Activated CD4-positive, alpha-beta memory T cell treated with anti-CD3 and anti-CD28 coated beads, Interleukin-2, amount 10 ng/mL, durations not matched to agents 7 days and 5 days (primary cell): ENCODE results near the gene RAD51B. TPM values are rescaled to one million over a fixed set of nuclear protein-coding genes. Genes with fewer than 3 reads are reported as not detected.

ENCODE experiments used
- CTCF ChIA-PET: fragments of 350-600 bp; sonication (Branson Sonifier 250); formaldehyde crosslinking; loops from one replicate; lab custom pipeline; 2021; ENCODE audit warnings: antibody characterized with exemption, inconsistent platforms; lab: Charles Lee
- POLR2A ChIA-PET: fragments of 350-600 bp; sonication (Branson Sonifier 250); formaldehyde crosslinking; loops from one replicate; lab custom pipeline; 2021; ENCODE audit warnings: antibody characterized with exemption; lab: Charles Lee
- DNase-seq: peaks from one replicate; pipeline ENCODE4 v3.0.0-alpha.2; 2020
- H3K27ac Mint-ChIP-seq: one replicate; pipeline ENCODE4 v1.8.0; 2021; ENCODE audit warnings: mild to moderate bottlenecking, mixed read lengths
- H3K27me3 Mint-ChIP-seq: one replicate; pipeline ENCODE4 v1.8.0; 2021; ENCODE audit warnings: mixed read lengths
- H3K36me3 Mint-ChIP-seq: one replicate; pipeline ENCODE4 v1.8.0; 2021; ENCODE audit warnings: low read depth, mixed read lengths
- H3K4me1 Mint-ChIP-seq: one replicate; pipeline ENCODE4 v1.8.0; 2021; ENCODE audit warnings: mixed read lengths
- H3K4me3 Mint-ChIP-seq: one replicate; pipeline ENCODE4 v1.8.0; 2021; ENCODE audit warnings: mild to moderate bottlenecking, mixed read lengths
- H3K9me3 Mint-ChIP-seq: one replicate; pipeline ENCODE4 v1.8.0; 2021; ENCODE audit warnings: mixed read lengths
- total RNA-seq, 2 experiments: library from RNA; stranded (reverse); gene quantifications; one replicate each; pipeline ENCODE4 v1.2.3, GENCODE V29; 2021

Gene RAD51B
- total RNA-seq, 2 experiments from 2014 or later = 33.1 to 40.8 TPM

DNA sequence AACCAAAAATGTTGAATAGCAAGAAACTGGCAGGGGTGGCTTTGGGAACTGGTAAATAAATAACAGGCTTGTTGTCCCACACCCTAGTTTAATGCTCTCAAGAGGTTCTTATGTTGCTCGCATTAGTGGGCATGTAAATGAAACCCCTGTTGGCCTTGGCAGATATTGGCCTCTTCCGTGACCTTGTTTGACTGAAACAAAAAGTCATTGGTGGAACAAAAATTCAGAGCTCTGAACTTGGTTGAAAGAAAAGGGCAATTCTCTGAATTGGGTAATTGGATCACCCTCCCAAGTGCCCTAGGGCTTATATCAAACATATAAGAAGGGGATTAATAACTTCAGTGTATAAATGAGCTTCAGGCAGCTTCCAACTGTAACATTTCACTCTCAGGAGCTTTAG lies 547.1 kb downstream of the RAD51B start:
- no peak for DNase-seq
- H3K27me3 Mint-ChIP-seq = no peaks in the 10 kb centered on the region
- ChIA-PET CTCF (no interaction called here), POLR2A (no interaction called here)
- H3K36me3 Mint-ChIP-seq = no peaks in the 10 kb centered on the region
- H3K9me3 Mint-ChIP-seq = no peaks in the 10 kb centered on the region
- H3K4me1 Mint-ChIP-seq = peaks cover 26% of the 10 kb centered on the region
- H3K4me3 Mint-ChIP-seq = no peak overlapping the region
- no peak overlapping the region for H3K27ac Mint-ChIP-seq

DNA sequence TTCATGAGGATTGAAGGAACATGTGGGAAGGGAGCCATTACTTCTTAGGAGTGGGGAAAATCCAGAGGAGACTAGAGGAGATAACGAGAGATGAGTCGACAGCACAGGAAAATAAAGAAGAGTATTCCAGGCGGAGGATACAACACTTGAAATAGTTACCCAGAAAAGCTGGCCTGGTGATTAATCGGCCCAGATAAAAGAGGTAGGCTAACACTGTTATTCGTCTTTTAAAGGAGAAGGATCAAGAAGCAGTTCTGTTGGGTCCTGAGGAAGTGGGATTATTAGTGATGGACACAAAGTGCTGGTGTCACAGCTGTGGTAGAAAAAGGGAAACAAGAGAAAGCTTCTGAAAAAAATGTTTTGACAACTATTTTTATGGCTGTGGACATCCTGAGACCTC lies 548.0 kb downstream of the RAD51B start:
- Mint-ChIP-seq H3K4me3 (no peak overlapping the region), H3K27ac (no peak overlapping the region), H3K27me3 (no peaks in the 10 kb centered on the region), H3K9me3 (peaks cover 3% of the 10 kb centered on the region), H3K4me1 (peaks cover 26% of the 10 kb centered on the region), H3K36me3 (no peaks in the 10 kb centered on the region)
- POLR2A ChIA-PET = no interaction called here
- CTCF ChIA-PET = no interaction called here
- no peak for DNase-seq

DNA sequence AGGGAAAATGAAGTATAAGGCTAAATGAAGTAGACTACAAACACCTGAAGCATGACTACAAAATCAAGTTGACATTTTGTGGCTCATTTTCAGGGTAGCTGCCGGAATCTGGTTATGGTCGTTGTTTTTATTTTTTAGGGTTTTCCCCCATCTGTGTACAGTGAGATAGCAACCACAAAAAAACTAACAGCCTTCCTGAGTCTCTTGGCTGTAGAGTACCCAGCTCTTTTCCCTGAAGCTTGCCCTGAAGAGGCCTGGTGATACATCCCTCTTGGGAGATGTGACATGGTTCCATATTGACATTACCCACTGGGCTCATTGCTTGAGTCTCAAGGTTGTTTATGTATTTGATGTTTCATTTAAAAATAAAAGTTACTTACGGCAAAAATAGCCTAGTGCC lies 549.3 kb downstream of the RAD51B start:
- no peaks in the 10 kb centered on the region for H3K36me3 Mint-ChIP-seq
- H3K27me3 Mint-ChIP-seq = no peaks in the 10 kb centered on the region
- H3K4me3 Mint-ChIP-seq = no peak overlapping the region
- no peak for DNase-seq
- peaks cover 23% of the 10 kb centered on the region for H3K4me1 Mint-ChIP-seq
- ChIA-PET POLR2A (interaction anchor here (1.1 kb wide), 1 partner anchor 412 kb away, joined by 3 read pairs; no protein-coding TSS in a partner anchor), CTCF (no interaction called here)
- no peak overlapping the region for H3K27ac Mint-ChIP-seq
- peaks cover 5% of the 10 kb centered on the region for H3K9me3 Mint-ChIP-seq

DNA sequence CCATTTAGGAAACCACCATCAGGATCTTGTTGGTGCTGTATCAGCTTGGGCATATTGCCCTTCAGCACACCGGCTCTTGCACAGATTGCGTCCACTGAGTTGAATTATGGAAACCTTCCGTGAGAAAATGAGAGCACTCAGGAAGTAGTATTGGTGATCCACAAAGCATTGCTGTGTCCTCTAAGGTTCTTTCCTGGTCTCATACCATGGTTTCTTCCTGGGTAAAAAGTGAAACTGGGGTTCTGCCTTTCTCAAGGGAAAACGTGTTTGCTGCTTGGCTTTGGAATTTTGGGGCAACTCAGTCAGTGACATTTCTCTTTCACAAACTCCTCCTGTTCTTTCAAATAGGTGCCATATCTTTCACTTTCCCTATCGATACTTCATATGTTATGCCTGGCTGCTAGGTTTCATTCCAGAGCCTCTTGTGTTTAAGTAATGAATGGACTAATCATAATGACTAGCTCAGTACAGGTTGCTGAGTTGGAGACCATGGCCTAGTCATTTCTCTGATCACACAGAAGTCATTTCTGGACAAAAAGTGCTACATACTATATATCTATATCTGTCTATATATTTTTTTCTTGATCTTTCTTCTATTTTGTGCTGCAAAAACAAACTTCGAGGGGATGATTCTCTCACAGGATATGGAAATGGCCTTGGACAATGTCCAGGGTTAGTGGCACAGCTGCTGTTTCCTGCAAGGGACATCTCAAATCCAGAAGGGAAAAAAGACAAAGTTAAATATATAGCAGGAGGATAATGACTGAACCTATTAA lies 549.9 kb downstream of the RAD51B start:
- ChIA-PET CTCF (no interaction called here), POLR2A (no interaction called here)

DNA sequence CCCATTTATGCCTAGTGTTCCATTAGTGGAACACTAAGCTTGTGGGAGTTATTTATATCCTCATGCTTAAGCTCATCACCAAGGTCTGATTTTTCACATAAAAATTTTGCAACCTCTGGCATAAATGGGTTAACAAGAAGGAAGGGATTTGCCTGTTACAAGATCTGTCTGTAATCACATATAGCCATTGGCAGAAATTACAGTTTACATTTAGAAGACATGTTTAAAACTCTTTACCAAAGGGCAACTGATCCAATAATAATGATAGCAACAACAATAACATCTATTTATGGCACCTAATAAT lies 550.4 kb downstream of the RAD51B start:
- peaks cover 23% of the 10 kb centered on the region for H3K4me1 Mint-ChIP-seq
- H3K4me3 Mint-ChIP-seq = no peak overlapping the region
- no peak overlapping the region for H3K27ac Mint-ChIP-seq
- peaks cover 5% of the 10 kb centered on the region for H3K9me3 Mint-ChIP-seq
- H3K36me3 Mint-ChIP-seq = no peaks in the 10 kb centered on the region
- DNase-seq = no peak
- ChIA-PET POLR2A (no interaction called here), CTCF (no interaction called here)
- H3K27me3 Mint-ChIP-seq = no peaks in the 10 kb centered on the region

More for the DNA sequence above, 549.9 kb downstream of the RAD51B start:
- DNase-seq = no peak
- no peak overlapping the region for H3K27ac Mint-ChIP-seq
- peaks cover 23% of the 10 kb centered on the region for H3K4me1 Mint-ChIP-seq
- no peak overlapping the region for H3K4me3 Mint-ChIP-seq
- H3K36me3 Mint-ChIP-seq = no peaks in the 10 kb centered on the region
- H3K27me3 Mint-ChIP-seq = no peaks in the 10 kb centered on the region
- peaks cover 5% of the 10 kb centered on the region for H3K9me3 Mint-ChIP-seq

DNA sequence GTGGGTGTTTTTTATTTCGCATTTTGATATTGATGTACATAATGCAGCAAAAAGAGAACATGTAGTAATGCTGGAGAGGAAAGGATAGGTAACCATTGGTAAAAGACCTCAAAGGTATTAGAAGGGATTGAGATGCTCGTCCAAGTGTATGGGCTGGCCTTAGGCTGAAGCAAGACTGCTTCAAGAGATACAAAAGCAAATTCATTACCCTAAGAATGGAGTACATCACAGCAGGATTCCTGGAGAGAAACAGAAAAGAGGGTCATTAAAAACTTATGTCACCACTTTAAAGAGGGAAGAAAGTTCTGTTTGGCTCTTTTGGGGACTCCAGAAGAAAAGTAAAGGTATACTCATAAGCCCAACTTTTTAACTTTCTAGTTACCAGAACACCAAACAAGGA lies 552.8 kb downstream of the RAD51B start:
- POLR2A ChIA-PET = no interaction called here

DNA sequence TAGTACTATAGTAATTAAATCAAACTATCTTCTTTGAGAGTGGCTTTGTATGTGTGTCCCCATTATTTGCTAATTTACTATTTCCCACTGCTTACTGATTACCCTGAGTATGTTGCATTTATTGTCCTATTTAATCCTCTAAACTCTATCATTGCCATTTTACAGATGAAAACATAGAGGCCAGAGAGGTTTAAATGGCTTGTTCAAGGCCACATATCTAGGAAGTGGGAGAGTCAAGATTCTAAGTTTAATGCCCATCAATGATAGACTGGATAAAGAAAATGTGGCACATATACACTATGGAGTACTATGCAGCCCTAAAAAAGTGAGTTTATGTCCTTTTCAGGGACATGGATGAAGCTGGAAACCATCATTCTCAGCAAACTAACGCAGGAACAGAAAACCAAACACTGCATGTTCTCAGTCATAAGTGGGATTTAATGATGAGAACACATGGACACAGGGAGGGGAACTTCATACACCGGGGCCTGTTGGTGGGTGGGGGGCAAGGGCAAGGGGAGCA lies 553.6 kb downstream of the RAD51B start:
- ChIA-PET CTCF (no interaction called here), POLR2A (no interaction called here)
- no peaks in the 10 kb centered on the region for H3K27me3 Mint-ChIP-seq
- H3K27ac Mint-ChIP-seq = no peak overlapping the region
- H3K4me1 Mint-ChIP-seq = peaks cover 32% of the 10 kb centered on the region
- no peak overlapping the region for H3K4me3 Mint-ChIP-seq
- no peak for DNase-seq
- peaks cover 5% of the 10 kb centered on the region for H3K9me3 Mint-ChIP-seq
- no peaks in the 10 kb centered on the region for H3K36me3 Mint-ChIP-seq

More for the DNA sequence above, 552.8 kb downstream of the RAD51B start:
- no peaks in the 10 kb centered on the region for H3K27me3 Mint-ChIP-seq
- no peaks in the 10 kb centered on the region for H3K36me3 Mint-ChIP-seq
- no peak overlapping the region for H3K27ac Mint-ChIP-seq
- CTCF ChIA-PET = no interaction called here
- H3K4me3 Mint-ChIP-seq = no peak overlapping the region
- H3K4me1 Mint-ChIP-seq = peaks cover 29% of the 10 kb centered on the region
- H3K9me3 Mint-ChIP-seq = peaks cover 5% of the 10 kb centered on the region
- DNase-seq = no peak

DNA sequence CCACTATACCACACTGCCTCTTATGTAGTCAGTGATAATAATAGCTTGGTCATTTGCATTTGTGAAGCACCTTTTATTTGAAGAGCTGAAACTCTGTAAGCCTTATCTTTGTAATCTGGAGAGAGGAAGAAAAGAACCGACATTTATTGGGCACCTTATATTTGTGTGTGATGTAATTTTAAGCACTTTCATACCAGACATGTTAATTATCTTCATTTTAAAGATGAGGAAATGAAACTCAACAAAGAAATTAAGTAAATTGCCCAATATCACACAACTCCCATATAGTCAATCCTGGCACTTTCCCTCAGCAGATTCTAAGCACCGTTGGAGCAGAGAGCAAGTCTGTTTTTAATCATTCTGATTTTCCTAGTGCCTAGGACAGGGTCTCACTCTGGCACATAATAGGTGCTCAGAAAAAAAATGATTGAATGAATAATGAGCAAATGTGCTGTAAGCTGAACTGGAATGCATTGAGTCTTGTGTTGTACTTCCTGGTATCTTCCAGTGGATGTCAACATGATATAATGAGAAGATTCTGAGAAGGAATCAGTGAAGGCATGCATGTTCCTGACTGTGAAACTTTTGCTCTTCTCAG lies 554.4 kb downstream of the RAD51B start:
- Mint-ChIP-seq H3K27ac (no peak overlapping the region), H3K9me3 (peaks cover 5% of the 10 kb centered on the region), H3K36me3 (no peaks in the 10 kb centered on the region), H3K27me3 (no peaks in the 10 kb centered on the region), H3K4me3 (no peak overlapping the region), H3K4me1 (peaks cover 26% of the 10 kb centered on the region)
- CTCF ChIA-PET = interaction anchor here (0.5 kb wide), 1 partner anchor 66 kb away, joined by 3 read pairs; no protein-coding TSS in a partner anchor
- POLR2A ChIA-PET = interaction anchor here (2.2 kb wide), 1 partner anchor 31 kb away, joined by 5 read pairs; no protein-coding TSS in a partner anchor
- no peak for DNase-seq

DNA sequence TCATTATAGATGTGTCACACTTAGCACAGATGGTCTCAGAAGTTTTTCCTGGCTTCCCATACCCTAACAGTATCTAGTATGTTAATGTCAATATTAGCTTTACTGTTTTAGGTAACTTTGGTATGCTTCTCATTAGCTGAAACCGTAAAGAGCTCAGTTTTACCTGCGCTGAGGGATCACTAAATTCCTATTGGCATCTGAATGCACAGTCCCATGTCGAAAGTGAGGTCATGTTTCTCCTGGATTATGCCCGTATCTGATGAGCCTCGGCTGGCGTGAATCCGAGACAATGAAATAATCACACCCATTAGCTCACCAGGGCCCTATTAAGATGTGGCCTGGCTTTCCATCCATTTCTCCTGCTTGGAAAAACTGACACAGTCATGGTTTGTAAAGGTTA lies 555.1 kb downstream of the RAD51B start:
- Mint-ChIP-seq H3K36me3 (no peaks in the 10 kb centered on the region), H3K4me1 (peaks cover 23% of the 10 kb centered on the region), H3K27me3 (no peaks in the 10 kb centered on the region), H3K4me3 (no peak overlapping the region), H3K27ac (no peak overlapping the region), H3K9me3 (peaks cover 5% of the 10 kb centered on the region)
- CTCF ChIA-PET = no interaction called here
- POLR2A ChIA-PET = interaction anchor here (2.2 kb wide), 1 partner anchor 30 kb away, joined by 5 read pairs; no protein-coding TSS in a partner anchor
- no peak for DNase-seq

DNA sequence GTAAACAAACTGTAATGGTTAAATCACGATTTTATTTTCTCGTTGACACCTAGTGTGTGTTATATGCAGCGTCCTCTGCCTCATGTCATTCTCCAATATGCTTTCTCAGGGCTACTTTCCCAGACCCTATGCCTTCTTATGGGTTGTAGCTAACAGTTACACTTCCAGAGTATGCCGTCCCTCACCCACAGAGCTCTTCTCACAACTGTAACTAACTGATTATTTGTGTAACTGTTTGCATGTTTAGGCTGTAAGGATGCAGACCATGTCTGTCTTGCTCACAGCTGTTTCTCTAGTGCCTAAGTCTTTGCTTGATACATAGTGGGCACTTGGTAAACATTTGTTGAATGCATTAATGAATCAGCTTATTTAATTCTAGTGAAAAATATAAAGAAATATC lies 555.8 kb downstream of the RAD51B start:
- Mint-ChIP-seq H3K27me3 (no peaks in the 10 kb centered on the region), H3K27ac (no peak overlapping the region), H3K36me3 (no peaks in the 10 kb centered on the region), H3K4me1 (peaks cover 21% of the 10 kb centered on the region), H3K9me3 (peaks cover 5% of the 10 kb centered on the region), H3K4me3 (no peak overlapping the region)
- CTCF ChIA-PET = no interaction called here
- POLR2A ChIA-PET = interaction anchor here (2.2 kb wide), 1 partner anchor 30 kb away, joined by 5 read pairs; no protein-coding TSS in a partner anchor
- no peak for DNase-seq

DNA sequence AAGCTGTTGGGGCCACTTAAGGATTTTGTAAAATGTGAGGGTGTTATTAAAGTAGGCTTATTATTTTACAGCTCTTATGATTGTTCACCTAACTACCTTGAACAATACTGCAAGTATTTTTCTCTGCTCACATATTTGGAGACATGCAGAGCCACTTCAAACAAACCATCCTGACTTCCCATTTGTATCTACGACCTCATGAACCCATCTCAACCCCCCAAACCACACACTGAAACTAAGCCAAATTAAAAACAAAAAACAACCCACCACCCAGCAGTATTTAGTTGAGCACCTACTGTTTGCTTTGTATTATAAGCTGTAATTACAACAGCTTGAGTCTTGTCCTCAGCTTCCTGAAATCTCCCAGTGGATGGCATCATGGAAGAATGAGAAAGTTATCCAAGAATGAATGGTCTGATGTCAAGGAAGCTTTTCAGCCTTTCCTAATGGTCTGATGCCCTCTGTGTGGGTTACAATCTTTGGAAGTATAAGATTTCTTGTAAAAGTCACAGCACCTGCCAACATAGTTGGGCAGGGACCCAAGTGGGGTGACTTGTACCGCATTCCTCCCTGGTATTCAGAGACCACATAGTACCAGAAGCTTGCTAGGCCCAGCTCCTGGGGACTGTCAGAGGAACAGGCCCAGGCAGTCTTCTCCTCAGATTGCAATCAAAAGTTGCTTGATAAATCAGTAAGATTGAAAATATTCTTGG lies 556.6 kb downstream of the RAD51B start:
- H3K36me3 Mint-ChIP-seq = no peaks in the 10 kb centered on the region
- H3K4me1 Mint-ChIP-seq = peaks cover 20% of the 10 kb centered on the region
- DNase-seq = no peak
- no peaks in the 10 kb centered on the region for H3K27me3 Mint-ChIP-seq
- H3K9me3 Mint-ChIP-seq = peaks cover 5% of the 10 kb centered on the region
- ChIA-PET POLR2A (interaction anchor here (2.2 kb wide), 1 partner anchor 29 kb away, joined by 5 read pairs; no protein-coding TSS in a partner anchor), CTCF (no interaction called here)
- no peak overlapping the region for H3K4me3 Mint-ChIP-seq
- no peak overlapping the region for H3K27ac Mint-ChIP-seq

DNA sequence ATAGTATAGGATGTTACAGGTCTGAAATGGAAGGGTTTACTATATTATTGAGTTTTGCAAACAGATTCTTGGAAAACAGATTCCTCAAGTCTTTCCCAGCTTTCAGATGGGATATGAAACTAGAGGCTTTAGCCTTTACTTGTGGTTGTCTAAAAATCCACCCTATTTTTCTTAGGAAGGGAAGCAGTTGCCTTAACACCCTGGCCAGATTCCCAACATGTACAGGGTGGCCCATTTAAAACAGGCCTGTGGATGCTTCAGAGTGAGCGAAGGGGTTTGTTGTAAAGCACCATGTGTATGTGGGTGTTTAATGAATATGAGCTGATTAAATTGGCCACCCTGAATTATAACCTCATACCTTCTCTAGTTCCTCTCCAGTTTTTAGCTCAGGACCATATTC lies 557.4 kb downstream of the RAD51B start:
- POLR2A ChIA-PET = interaction anchor here (0.6 kb wide), 1 partner anchor 85 kb away, joined by 4 read pairs; no protein-coding TSS in a partner anchor
- peaks cover 3% of the 10 kb centered on the region for H3K9me3 Mint-ChIP-seq
- H3K27ac Mint-ChIP-seq = no peak overlapping the region
- no peaks in the 10 kb centered on the region for H3K27me3 Mint-ChIP-seq
- no peak for DNase-seq
- peaks cover 20% of the 10 kb centered on the region for H3K4me1 Mint-ChIP-seq
- H3K36me3 Mint-ChIP-seq = no peaks in the 10 kb centered on the region
- no peak overlapping the region for H3K4me3 Mint-ChIP-seq
- CTCF ChIA-PET = no interaction called here

DNA sequence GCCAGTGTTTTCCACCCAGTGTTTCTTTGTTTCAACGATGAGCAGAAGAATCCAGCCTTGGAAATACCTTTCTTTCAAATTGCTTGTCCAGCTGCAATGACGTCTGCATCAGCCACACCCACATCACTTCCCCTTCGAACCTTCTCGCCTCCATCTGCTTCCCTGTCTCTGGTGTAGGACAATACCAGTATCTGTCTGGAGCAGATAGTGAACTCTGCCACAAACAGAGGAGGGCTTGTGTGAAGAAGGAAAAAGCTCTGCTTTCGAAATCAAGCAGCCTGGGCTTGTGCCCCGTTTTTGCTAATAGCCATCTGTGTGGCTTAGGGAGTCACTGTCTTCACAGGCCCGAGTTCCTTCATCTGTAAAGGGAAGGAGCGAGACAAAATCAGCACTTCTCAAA lies 557.9 kb downstream of the RAD51B start:
- Mint-ChIP-seq H3K4me1 (peaks cover 20% of the 10 kb centered on the region), H3K27ac (no peak overlapping the region)
- CTCF ChIA-PET = interaction anchor here (1.0 kb wide), 1 partner anchor 449 kb away, joined by 3 read pairs; no protein-coding TSS in a partner anchor

More for the DNA sequence above, 557.9 kb downstream of the RAD51B start:
- H3K9me3 Mint-ChIP-seq = peaks cover 3% of the 10 kb centered on the region
- H3K4me3 Mint-ChIP-seq = no peak overlapping the region
- no peak for DNase-seq
- H3K36me3 Mint-ChIP-seq = no peaks in the 10 kb centered on the region
- H3K27me3 Mint-ChIP-seq = no peaks in the 10 kb centered on the region
- POLR2A ChIA-PET = interaction anchor here (0.6 kb wide), 1 partner anchor 85 kb away, joined by 4 read pairs; no protein-coding TSS in a partner anchor
